HG03108 (cell line): ENCODE results near the gene RGS17.
"Not testable (repeated sequence)": the region's sequence is repeated elsewhere in the genome, so short reads cannot be mapped to it uniquely, and the experiment has no call there.

Source experiments
- ATAC-seq: cut with Tn5 transposase; IDR thresholded peaks from one replicate; pipeline ENCODE4 v1.9.1; 2021; ENCODE audit warnings: moderate library complexity; ENCODE audit not compliant: unreplicated experiment

The RGS17 gene

DNA sequence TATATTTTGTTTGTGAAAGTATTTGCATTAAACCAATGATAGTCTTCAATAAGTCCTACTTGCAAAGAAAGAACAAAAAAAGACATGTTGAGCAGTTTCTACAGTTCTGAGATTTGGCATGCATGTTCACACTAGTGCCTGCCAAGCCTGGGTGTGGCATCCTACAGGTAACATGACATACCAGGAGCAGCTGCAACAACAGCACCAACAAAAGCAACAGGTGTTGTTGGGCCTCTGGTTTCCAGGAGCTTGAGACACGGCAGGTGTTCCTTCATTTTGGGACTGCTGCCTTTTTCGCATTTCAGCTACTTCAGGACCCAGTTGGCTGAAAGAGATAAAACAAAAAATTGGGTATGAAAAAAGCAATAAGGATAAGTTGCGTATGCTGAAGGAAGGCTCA, 87.4 kb downstream of the RGS17 start:
- ATAC-seq = no peak

DNA sequence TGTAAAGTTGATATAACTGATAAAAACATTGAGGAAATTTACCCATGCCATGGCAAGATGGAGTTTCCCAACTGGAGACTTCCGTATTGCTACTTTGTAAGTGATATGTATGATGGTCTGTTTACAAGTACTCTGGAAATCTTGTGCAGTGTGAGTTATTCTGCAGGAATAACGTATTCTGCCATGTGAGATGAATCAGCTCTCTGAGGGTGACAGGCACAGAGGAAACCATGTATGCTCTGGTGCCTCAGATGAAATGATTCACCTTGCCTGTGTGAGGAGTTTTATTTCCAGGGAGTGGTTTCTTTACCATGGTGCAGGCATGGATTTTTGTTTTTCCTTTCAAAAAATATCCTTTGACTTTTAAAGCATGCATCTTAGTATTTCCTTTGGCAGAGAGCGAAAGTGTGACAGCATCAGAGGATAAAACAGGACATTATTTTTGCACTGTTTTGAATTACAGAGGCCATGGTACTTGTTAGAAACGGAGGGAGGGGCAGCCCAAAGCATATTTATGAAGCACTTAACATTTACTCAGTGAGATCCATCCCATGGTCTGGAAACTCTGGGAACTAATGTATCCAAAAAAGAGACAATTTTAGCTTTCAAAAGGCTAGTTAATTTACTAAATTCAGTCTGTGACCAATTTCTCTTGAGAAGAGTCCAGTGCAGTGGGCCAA, 92.6 kb downstream of the RGS17 start:
- ATAC-seq = no peak

DNA sequence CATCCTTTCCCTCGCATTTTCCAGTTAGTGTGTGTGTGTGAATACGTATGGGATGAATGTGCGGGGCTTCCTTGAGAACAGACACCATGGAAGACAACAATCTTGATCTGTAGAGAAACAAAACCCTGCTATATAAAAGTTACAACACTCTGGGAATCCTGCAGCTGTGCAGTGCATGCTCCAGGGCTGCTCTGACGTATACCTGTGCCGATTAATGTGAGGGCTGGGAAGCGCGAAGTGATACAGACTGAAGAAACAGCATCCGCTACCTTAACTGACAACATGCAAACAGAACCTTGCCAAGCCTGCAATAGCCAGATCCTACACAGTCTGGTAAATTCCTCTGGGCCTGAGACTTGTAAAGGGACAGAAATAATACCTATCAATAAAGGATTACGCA, 96.9 kb downstream of the RGS17 start:
- ATAC-seq = no peak

DNA sequence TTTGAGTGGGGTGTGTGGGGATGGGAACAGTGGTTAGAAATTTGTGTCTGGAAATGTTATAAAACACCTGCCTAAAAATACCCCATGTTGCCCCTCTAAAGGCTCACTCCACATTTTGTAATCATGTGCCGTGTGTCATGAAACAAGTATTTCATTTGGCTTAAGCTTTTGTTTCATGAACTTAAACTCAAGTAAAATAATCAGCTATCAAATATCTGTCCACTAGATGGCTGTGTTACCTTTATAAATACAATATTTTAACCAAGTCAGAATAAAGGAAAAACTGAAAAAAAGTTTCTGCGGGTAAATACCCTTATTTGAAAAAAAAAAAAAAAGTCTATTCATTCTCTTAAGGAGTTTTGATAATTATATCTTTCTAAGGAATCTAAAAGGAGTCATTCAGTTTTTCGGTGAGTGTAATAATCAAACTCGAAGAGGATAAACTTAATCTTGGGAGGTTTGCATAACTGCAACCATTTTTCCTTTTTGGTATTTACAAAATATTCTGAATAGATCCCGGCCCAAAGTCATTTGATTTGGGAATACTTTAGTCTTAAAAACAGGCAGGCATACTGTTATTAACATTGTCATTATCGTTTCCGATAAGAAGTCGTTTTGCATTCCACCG, 98.7 kb downstream of the RGS17 start:
- ATAC-seq = no peak

DNA sequence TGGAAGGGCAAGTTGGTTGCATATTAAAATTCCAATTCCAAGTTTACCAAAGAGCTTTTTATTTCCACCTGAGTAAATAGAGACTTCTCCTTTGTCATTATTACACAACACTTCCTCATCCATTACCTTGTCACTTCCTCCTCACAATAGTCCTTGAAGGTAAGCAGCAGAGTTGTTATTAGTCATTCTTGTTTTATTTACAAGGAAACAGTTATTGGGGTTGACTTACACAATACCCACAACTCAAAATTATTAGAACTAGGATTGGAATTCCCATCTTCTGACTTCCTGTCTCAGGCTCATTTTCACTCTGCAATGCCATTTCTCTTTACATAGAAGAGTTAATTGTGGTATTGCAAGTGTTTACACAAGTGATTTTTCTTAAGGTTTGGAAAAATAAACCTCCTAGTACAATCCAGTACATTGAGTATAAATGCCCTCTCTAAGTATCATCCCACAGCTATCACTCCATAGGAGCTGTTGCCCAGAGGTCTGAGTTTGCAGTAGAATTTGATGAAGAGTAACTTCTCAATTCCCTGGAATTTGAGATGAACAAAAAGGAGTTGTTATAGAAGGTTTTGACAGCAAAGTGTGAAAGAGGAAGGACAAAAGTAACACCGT, 99.6 kb downstream of the RGS17 start:
- no peak for ATAC-seq

DNA sequence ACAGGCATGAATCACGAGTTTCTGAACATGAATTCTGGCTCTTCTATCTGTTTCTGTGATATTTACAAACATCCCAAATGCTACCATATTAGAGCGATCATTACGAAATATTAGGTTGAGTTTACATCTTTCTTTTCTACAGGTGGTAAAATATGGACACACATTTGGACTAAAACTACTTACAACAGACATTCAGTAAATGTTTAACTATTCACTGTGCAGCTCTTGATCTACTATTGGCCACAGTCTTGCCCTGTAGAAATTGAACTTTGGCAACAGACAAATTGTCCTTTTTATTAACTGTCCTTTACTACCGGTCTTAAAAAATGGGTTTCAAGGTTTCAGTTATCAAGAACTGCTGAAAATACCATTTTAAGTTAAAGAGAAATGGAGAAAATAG, 102.1 kb downstream of the RGS17 start:
- no peak for ATAC-seq

DNA sequence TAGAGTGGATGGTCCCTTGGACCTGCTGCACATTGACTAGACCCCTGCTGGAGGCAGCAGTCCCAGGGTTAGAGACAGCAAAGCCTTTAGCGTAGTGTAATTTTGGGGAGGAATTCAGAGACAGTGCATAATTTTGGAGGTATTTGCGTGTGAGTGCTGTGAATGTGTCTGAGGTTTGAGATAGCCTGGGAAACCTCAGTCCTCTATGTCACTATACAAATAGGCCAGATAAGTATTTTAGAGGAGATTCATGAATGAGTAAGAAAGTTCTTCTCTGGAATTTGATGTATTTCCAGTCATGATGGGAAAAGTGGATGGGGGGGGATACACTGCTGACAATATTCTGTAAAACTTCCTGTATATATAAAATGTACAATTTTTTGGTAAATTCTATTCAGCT, 102.8 kb downstream of the RGS17 start:
- no peak for ATAC-seq

DNA sequence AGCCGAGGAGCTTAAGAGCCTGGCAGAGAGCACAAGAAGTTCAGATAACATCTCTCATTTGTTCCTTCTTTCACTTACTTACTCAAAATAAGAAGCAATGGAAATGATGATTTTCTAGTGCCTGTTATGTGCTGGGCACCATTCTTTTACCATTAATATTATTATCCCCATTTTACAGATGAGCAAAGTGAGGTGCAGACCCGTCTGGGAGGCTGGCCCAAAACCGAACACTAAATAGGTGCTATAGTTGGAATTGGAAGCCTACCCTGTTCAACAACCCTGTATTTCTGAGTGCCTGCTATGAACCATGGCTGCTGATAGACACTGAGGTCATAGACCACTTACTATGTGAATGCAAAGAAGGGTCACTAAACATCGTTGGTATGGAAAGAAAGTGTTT, 103.6 kb downstream of the RGS17 start:
- no peak for ATAC-seq

DNA sequence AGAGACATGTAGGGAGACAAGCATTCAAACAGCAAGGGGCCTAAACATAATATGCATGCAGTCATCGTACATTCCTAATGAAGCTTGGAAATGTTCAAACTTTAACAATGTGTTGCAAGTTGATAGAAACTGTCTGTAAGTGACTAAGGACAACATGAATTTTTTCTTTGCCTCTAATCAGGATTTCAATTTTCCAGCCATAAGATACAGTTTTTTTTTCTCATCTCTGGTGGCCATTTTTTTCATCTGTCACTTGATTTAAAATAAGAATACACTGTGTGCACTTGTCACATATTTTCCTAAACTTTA, 106.4 kb downstream of the RGS17 start:
- peak; percentile 4 for ATAC-seq

DNA sequence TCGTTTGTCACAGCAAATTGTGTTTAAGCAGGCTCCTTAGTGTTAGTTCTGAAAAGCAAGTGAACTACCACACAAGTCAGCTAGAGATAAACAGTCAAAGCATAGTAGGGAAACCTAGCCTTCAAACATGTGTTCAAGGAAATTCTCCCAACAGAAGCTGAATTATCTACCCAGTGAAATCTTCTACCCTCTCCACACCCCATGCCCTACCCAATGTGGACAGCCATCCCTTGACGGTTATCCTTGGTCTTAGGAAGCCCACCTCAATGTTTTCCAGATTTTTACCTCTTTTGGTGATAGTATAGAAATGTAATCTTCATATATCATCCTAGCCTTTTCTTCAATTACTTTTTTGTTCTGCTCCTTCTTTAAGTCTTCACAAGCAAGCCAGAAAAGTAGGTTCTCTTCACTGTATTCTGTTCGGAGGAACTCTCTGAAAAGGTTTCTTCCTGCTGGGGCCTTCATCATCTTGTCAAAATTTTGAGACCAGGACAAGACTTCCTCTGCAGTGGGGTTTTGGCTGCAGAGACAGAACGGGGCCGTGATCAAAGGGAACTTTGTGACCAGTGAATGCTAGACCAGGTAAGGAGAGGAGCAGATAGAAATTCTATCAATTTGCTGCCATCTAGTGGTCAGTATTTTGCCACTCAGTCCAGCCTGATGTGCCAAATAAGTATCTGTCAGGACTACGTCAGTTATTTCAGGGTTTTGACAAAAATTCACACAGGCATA, 106.9 kb downstream of the RGS17 start:
- ATAC-seq = peak; percentile 98

DNA sequence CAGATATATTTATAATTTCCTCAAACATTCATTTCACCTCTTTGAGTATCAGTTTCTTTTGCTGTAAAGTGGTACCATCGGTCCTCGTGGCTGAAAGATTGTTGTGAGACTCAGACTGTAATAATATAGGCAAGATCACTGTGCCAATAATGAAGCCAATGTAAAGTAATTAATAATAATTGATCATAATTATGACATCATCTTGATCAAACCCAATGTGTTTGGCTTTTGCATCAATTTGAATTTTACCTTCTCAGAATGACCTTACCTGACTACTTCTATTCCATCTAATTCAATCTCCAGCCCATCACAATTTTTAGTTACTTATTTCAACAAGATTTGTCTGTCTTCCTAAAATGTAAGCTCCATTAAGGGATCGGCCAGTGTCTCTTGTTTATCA, 112.7 kb downstream of the RGS17 start:
- ATAC-seq = no peak

DNA sequence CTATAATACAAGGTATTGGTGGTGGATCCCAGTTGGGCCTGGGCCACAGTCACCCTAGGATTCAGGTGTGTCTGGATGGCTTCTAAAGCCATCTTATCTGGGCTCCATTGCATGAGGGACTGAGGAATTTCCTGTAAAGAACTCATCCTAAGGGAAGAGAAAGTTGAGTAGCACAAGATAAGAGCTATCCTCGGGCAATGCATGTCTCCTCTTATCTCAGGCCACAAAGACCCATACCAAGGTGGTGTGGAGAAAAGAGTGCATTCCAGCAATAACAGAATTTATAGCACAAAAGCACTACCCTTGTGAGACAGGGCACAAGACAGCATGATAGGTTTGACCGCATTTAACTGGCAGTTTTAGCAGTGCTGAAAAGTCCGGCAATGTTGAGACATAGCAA, 114.2 kb downstream of the RGS17 start:
- no peak for ATAC-seq

DNA sequence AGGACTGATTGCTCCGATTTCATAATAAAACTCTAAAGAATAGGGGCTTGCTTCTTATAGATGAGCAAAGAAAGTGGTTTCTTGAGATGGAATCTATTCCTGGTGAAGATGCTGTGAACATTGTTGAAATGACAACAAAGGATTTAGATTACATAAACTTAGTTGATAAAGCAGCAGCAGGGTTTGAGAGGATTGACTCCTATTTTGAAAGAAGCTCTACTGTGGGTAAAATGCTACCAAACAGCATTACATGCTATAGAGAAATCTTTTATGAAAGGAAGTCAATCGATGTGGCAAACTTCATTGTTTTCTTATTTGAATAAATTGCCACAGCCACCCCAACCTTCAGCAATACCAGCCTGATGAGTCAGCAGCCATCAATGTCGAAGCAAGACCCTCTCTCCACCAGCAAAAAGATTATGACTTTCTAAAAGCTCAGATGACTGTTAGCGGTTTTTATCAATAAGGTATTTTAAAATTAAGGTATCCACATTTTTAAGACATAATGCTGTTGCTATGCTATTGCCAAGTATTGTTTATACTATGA, 115.9 kb downstream of the RGS17 start:
- no peak for ATAC-seq

DNA sequence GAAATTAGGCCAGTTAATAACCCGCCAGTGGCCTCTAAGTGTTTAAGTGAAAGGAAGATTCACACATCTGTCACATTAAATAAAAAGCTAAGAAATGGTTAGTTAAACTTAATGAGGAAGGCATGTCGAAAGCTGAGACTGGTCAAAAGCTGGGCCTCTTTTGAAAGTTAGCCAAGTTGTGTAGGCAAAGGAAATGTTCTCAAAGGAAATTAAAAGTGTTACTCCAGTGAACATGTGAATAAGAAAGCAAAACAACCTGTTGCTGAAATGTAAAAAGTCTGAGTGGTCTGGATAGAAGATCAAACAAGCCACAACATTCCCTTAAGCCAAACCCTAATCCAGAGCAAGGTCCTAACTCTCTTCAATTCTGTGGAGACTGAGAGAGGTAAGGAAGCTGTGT, 117.6 kb downstream of the RGS17 start:
- no peak for ATAC-seq

DNA sequence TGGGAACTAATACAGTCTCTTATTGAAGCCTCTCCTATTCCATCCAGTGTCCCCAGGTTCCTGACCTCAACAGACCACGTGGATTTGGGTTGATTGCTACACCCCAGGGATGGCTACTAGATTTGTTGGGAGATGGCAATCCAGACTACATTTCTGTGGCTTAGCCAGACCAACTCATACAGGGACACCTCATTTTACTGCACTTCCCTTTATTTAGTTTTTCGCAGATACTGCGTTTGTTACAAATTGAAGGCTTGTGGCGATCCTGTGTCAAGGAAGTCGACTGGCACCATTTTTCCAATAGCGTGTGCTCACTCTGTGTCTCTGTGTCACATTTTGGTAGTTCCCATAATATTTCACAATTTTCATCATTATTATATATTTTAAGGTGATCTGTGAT, 118.2 kb downstream of the RGS17 start:
- ATAC-seq = no peak

DNA sequence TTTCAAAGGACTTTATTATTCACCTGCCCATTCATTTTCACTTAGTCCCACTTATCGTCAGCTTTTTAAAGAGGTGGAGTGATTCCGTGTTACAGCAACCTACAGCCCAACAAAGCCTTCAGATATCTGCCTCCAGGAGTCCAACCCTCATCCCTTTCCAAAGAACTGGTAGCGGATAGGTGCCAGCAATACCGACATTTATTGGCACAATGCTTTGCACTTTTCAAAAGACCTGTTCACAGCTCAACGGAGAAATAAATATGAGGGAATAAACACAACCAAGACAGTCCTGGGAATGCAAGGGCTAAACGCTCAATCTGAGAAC, 127.8 kb downstream of the RGS17 start:
- peak; percentile 0 for ATAC-seq

DNA sequence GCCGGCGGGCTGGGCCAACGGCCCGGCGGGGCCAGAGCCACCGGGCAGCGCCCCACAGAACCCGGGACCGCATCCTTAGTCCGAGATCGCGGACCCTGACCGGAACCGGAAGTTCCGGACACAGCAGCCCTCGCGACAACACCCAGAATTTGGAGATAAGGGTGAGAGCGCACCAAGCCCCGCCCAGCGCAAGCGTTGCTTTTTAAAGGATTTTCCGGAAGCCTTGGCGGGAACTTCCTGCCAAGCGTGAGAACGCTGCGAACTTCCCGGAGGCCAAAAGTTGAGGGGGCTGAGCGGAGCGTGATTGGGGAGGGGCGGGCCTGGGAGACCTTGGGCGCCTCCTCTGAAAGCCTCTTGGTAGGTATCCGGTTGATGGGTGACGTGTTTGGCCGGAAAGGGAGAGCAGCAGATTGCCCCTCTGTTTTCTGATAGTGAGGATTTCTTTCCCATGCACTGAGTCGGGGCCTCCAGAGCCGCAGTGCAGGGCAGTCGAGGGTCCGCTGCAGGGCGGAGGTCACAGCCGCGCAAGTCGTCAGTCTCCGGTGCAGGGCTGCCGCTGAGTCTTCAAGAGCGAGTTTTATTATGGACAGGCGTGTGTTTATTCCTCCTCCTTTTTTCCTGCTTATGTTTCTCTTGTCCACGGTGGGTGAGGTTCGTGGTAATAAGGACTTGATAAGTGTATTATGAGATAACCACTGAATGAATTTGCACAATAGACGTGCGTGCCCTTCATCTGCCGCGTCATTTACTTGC, 128.3 kb downstream of the RGS17 start, which contains the start of gene MTRF1L:
Gene MTRF1L, minus strand, starts transcription at position 97 of the 753 bp plus-strand sequence. Its CDS starts 24 bp downstream, at position 73.
- ATAC-seq = peak; percentile 96

DNA sequence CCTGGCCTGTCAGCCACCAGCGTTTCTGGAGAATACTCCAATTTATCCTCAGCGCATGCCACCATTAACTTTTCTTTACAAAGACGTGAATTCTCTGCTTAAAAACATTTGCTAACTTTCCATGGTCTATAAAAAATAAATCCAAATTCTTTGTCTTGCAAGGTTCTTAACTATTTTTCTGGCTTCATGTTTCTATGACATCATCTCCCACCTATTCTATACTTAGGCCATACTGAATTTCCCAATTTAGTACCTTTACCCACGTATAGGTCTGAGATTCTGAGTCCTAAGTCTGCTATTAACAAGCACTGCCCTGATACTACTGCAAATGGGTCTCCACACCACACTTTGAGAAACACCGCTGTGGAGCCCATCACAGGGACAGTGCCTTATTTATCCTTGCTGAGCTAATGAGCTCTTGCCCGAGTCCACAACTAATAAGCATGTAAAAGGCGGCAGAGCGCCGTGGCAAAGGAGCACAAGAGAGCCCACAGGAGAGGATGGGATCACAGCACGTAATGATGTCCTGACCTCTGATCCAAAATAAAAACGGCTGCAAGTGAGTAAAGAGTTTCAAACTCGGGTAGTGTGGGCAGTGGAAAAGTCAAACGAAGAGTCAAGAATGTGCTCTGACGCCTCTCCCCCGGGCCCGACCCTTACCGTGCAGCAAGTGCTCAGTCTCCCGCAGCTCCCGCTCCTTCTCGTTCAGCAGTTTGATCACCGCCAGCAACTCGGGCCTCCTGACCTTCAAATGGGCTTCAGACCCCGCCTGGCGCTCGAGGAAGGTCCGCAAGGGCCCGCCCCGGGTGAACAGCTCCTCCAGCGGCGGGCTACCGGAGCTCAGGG, 129.1 kb downstream of the RGS17 start:
- peak; percentile 16 for ATAC-seq

DNA sequence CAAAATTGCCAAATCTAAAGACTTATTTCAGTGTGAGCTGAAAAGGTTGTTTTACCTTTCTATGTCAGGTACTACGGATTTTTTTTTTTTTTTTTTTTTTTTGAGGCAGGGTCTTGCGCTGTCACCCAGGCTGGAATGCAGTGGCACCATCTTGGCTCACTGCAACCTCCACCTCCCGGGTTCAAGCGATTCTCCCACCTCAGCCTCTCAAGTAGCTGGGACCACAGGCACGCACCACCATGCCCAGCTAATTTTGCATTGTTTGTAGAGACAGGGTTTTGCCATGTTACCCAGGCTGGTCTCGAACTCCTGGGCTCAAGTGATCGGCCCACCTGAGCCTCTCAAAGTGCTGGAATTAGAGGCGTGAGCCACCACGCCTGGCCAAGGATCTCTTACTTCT, 130.3 kb downstream of the RGS17 start:
- ATAC-seq = not testable (repeated sequence)

DNA sequence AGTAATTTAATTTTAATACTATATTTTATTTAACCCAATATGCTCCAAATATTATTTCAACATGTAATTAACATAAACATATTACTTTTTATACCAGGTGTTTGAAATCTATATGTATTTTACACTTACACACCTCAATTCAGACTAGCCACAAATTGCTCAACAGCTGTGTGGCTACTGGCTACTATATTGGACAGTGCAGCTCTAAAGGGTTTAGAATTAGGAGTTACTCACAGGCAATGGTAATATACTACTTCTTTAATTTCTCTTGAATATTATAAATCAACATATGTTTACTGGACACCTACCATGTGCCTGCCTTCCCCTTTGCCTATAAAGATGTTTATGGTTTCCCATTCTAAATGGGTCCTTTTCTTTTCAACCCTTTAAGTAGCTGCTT, 130.8 kb downstream of the RGS17 start:
- no peak for ATAC-seq
